H1 (cell line): ENCODE measurements around the gene CCDC137. TPM values are rescaled to one million over a fixed set of nuclear protein-coding genes. Genes with fewer than 3 reads are reported as not detected.

ENCODE experiments used
- CTCF ChIA-PET: fragments of 300-600 bp; sonication (Branson Sonifier 250); formaldehyde crosslinking; loops from one replicate; lab custom pipeline; 2021; ENCODE audit not compliant: partially characterized antibody; lab: Charles Lee
- POLR2A ChIA-PET: fragments of 300-600 bp; sonication (Branson Sonifier 250); formaldehyde crosslinking; loops from one replicate; lab custom pipeline; 2021; ENCODE audit warnings: inconsistent platforms; ENCODE audit not compliant: partially characterized antibody; lab: Charles Lee
- DNase-seq, 2 experiments: peaks; one replicate each; pipeline versions ENCODE4 v3.0.0 to v3.0.0-alpha.2; 2010 to 2022; ENCODE audit warnings: low spot score in 2 of 2, low read depth in 1 of 2, mixed read lengths in 1 of 2
- FAIRE-seq: peaks from 2 replicates; lab custom pipeline; 2011; peaks lifted over from hg19 to GRCh38; lab: Jason Lieb, UNC
- H2AFZ ChIP-seq: 2 replicates; pipeline ENCODE4 v1.8.1; 2012; ENCODE audit warnings: low read length, inconsistent platforms
- H2AK5ac ChIP-seq: 2 replicates; pipeline ENCODE4 v1.6.1; 2013; ENCODE audit warnings: low read depth, low read length
- H2BK120ac ChIP-seq: replicated peaks from 2 replicates; pipeline ENCODE3; 2013; ENCODE audit warnings: low read depth, low read length, inconsistent platforms
- H2BK12ac ChIP-seq: 2 replicates; pipeline ENCODE4 v1.6.1; 2013; ENCODE audit warnings: low read depth, low read length
- H2BK15ac ChIP-seq: 2 replicates; pipeline ENCODE4 v1.6.1; 2013; ENCODE audit warnings: low read length
- H2BK20ac ChIP-seq: 2 replicates; pipeline ENCODE4 v1.6.1; 2013; ENCODE audit warnings: low read length
- H2BK5ac ChIP-seq: 2 replicates; pipeline ENCODE4 v1.6.1; 2013; ENCODE audit warnings: low read depth, low read length
- H3K14ac ChIP-seq: 2 replicates; pipeline ENCODE4 v1.6.1; 2013; ENCODE audit warnings: inconsistent platforms; ENCODE audit not compliant: insufficient read length
- H3K18ac ChIP-seq: 2 replicates; pipeline ENCODE4 v1.6.1; 2013; ENCODE audit warnings: low read length; ENCODE audit errors: extremely low read depth
- H3K23ac ChIP-seq: 2 replicates; pipeline ENCODE4 v1.6.1; 2013; ENCODE audit warnings: inconsistent platforms; ENCODE audit not compliant: insufficient read length
- H3K23me2 ChIP-seq: 2 replicates; pipeline ENCODE4 v1.6.1; 2013; ENCODE audit warnings: low read depth, low read length
- H3K27ac ChIP-seq: 2 replicates; pipeline ENCODE4 v1.6.1; 2011; ENCODE audit warnings: low read depth, low read length, inconsistent platforms
- H3K27me3 ChIP-seq, 4 experiments: replicated peaks in 1 of 4; 1 replicate in 1 of 4; 2 replicates in 3 of 4; pipeline versions ENCODE4 v1.6.1 to v1.8.1; 2011 to 2013; ENCODE audit warnings: low read length in 3 of 4, mild to moderate bottlenecking in 3 of 4, inconsistent platforms in 2 of 4, mixed read lengths in 2 of 4, moderate library complexity in 1 of 4; ENCODE audit not compliant: control insufficient read depth in 3 of 4, insufficient read depth in 3 of 4; ENCODE audit errors: extremely low read depth in 1 of 4
- H3K36me3 ChIP-seq, 4 experiments: 2 replicates each; pipeline versions ENCODE4 v1.6.1 to v1.8.1; 2011 to 2013; ENCODE audit warnings: mild to moderate bottlenecking in 4 of 4, low read length in 3 of 4, moderate library complexity in 2 of 4, control low read depth in 1 of 4, inconsistent platforms in 1 of 4; ENCODE audit not compliant: insufficient read depth in 4 of 4, control insufficient read depth in 2 of 4
- H3K4ac ChIP-seq: replicated peaks from 2 replicates; pipeline ENCODE3; 2013; ENCODE audit warnings: low read length, low read depth, mixed read lengths, inconsistent platforms; ENCODE audit not compliant: insufficient read length
- H3K4me1 ChIP-seq, 4 experiments: replicated peaks in 1 of 4; 1 replicate in 1 of 4; 2 replicates in 3 of 4; pipeline versions ENCODE4 v1.6.1 to v1.8.1; 2011 to 2013; ENCODE audit warnings: low read length in 3 of 4, inconsistent platforms in 2 of 4, mixed read lengths in 1 of 4; ENCODE audit not compliant: insufficient read depth in 4 of 4, control insufficient read depth in 3 of 4
- H3K4me2 ChIP-seq, 2 experiments: 2 replicates each; pipeline versions ENCODE4 v1.6.1 to v1.8.1; 2011 to 2013; ENCODE audit warnings: low read depth in 2 of 2, low read length in 2 of 2, control low read depth in 1 of 2, inconsistent platforms in 1 of 2, mild to moderate bottlenecking in 1 of 2; ENCODE audit not compliant: insufficient read depth in 1 of 2
- H3K4me3 ChIP-seq, 4 experiments: fragments of 200-600, 300-600 bp in 1 of 4; sonication (generic), shearing (Covaris generic), sonication (Bioruptor Twin) in 1 of 4; 2 replicates each; pipeline versions ENCODE4 v1.5.1 to v1.8.1; 2011 to 2016; ENCODE audit warnings: low read length in 4 of 4, low read depth in 3 of 4, control low read depth in 2 of 4, inconsistent platforms in 2 of 4, mild to moderate bottlenecking in 2 of 4, mixed read lengths in 1 of 4, moderate library complexity in 1 of 4; ENCODE audit not compliant: insufficient read depth in 2 of 4; ENCODE audit errors: extremely low read depth in 1 of 4
- H3K56ac ChIP-seq: replicated peaks from 2 replicates; pipeline ENCODE3; 2013; ENCODE audit warnings: low read depth, mild to moderate bottlenecking, mixed read lengths, low read length, inconsistent platforms; ENCODE audit not compliant: insufficient read length
- H3K79me1 ChIP-seq: 2 replicates; pipeline ENCODE4 v1.6.1; 2013; ENCODE audit warnings: low read depth, low read length, control low read depth
- H3K79me2 ChIP-seq, 2 experiments: 2 replicates each; pipeline versions ENCODE4 v1.6.1 to v1.8.1; 2012 to 2013; ENCODE audit warnings: low read length in 2 of 2, mild to moderate bottlenecking in 2 of 2, inconsistent platforms in 1 of 2; ENCODE audit not compliant: insufficient read depth in 2 of 2, control insufficient read depth in 1 of 2
- H3K9ac ChIP-seq, 4 experiments: replicated peaks in 1 of 4; 1 replicate in 1 of 4; 2 replicates in 3 of 4; pipeline versions ENCODE4 v1.6.1 to v1.8.1; 2011 to 2013; ENCODE audit warnings: low read depth in 3 of 4, low read length in 3 of 4, control low read depth in 2 of 4, mild to moderate bottlenecking in 2 of 4, moderate library complexity in 2 of 4, inconsistent platforms in 1 of 4; ENCODE audit errors: extremely low read depth in 1 of 4
- H3K9me3 ChIP-seq, 2 experiments: 2 replicates each; pipeline versions ENCODE4 v1.6.1 to v1.8.1; 2012 to 2013; ENCODE audit warnings: mild to moderate bottlenecking in 2 of 2, moderate library complexity in 2 of 2, control low read depth in 1 of 2, inconsistent platforms in 1 of 2, low read depth in 1 of 2, low read length in 1 of 2, mixed read lengths in 1 of 2; ENCODE audit not compliant: insufficient read depth in 2 of 2
- H4K20me1 ChIP-seq, 2 experiments: replicated peaks in 1 of 2; 2 replicates each; pipeline versions ENCODE3 to v1.8.1; 2011 to 2013; ENCODE audit warnings: inconsistent platforms in 2 of 2, low read length in 2 of 2, mild to moderate bottlenecking in 1 of 2; ENCODE audit not compliant: insufficient read depth in 2 of 2, control insufficient read depth in 1 of 2
- H4K5ac ChIP-seq: 2 replicates; pipeline ENCODE4 v1.6.1; 2013; ENCODE audit warnings: low read length, low read depth, mixed read lengths, inconsistent platforms; ENCODE audit not compliant: insufficient read length
- H4K8ac ChIP-seq: 2 replicates; pipeline ENCODE4 v1.8.0; 2013; ENCODE audit warnings: mild to moderate bottlenecking, moderate library complexity, low read length, inconsistent platforms; ENCODE audit not compliant: insufficient read depth; ENCODE audit errors: extremely low read depth
- H4K91ac ChIP-seq: replicated peaks from 2 replicates; pipeline ENCODE3; 2013; ENCODE audit warnings: low read length, mixed read lengths, inconsistent platforms; ENCODE audit not compliant: insufficient read length
- BACH1 ChIP-seq: IDR thresholded peaks from 2 replicates; pipeline ENCODE4 v1.6.1; 2012; ENCODE audit warnings: low read length, improper control_type of control experiment
- CHD1 ChIP-seq: IDR thresholded peaks from 2 replicates; pipeline ENCODE4 v1.6.1; 2012; ENCODE audit warnings: low read depth, low read length, improper control_type of control experiment
- FOSL1 ChIP-seq: IDR thresholded peaks from 2 replicates; pipeline ENCODE4 v1.6.1; 2011; ENCODE audit warnings: mild to moderate bottlenecking, low read depth, low read length, moderate library complexity; ENCODE audit not compliant: insufficient read depth
- HDAC2 ChIP-seq, 2 experiments: fragments of 300-600 bp in 1 of 2; sonication (generic) in 1 of 2; IDR thresholded peaks; 2 replicates each; pipeline ENCODE4 v1.6.1; 2011 to 2012; ENCODE audit warnings: low read depth in 2 of 2, low read length in 2 of 2, mild to moderate bottlenecking in 2 of 2, moderate library complexity in 2 of 2, borderline replicate concordance in 1 of 2, inconsistent platforms in 1 of 2
- JUND ChIP-seq: IDR thresholded peaks from 2 replicates; pipeline ENCODE4 v1.6.1; 2011; ENCODE audit warnings: mild to moderate bottlenecking, improper control_type of control experiment, low read length
- KDM1A ChIP-seq: fragments of 200-600, 300-600 bp; sonication (generic); IDR thresholded peaks from 2 replicates; pipeline ENCODE4 v1.7.1; 2016; ENCODE audit warnings: mild to moderate bottlenecking, low read length, borderline replicate concordance
- KDM5A ChIP-seq: fragments of 200-600 bp; IDR thresholded peaks from 2 replicates; pipeline ENCODE4 v1.7.1; 2012; ENCODE audit warnings: mild to moderate bottlenecking, low read length, inconsistent platforms, mixed read lengths
- PHF8 ChIP-seq: fragments of 200-600 bp; sonication (generic); conservative IDR thresholded peaks from 2 replicates; pipeline ENCODE4 v1.7.1; 2012; ENCODE audit warnings: low read depth, mild to moderate bottlenecking, inconsistent platforms, low read length, moderate library complexity
- SP4 ChIP-seq: IDR thresholded peaks from 2 replicates; pipeline ENCODE4 v1.6.1; 2012; ENCODE audit warnings: low read length, inconsistent platforms
- TAF1 ChIP-seq: IDR thresholded peaks from 2 replicates; pipeline ENCODE4 v1.6.1; 2011; ENCODE audit warnings: mild to moderate bottlenecking, low read depth, low read length
- TBP ChIP-seq: IDR thresholded peaks from 2 replicates; pipeline ENCODE4 v1.6.1; 2011; ENCODE audit warnings: low read depth, low read length, improper control_type of control experiment
- TEAD4 ChIP-seq: IDR thresholded peaks from 2 replicates; pipeline ENCODE4 v1.6.1; 2012; ENCODE audit warnings: low read depth, low read length, inconsistent platforms, mixed read lengths
- USF2 ChIP-seq: IDR thresholded peaks from 2 replicates; pipeline ENCODE4 v1.6.1; 2011; ENCODE audit warnings: low read length, improper control_type of control experiment
- WGBS, 2 experiments: shearing (Covaris generic) in 1 of 2; methylation state at CpG; one replicate each; pipeline versions ENCODE4 v1.1.6 to v1.1.7; 2013 to 2015; ENCODE audit warnings: low lambda C conversion rate in 2 of 2, mixed read lengths in 2 of 2, inconsistent platforms in 1 of 2, low coverage in 1 of 2, missing lambda C conversion rate in 1 of 2; ENCODE audit not compliant: insufficient replicate concordance in 2 of 2, insufficient coverage in 1 of 2, insufficient read length in 1 of 2; ENCODE audit errors: extremely low coverage in 1 of 2, missing lambda C conversion rate in 1 of 2; 5-methylcytosine and 5-hydroxymethylcytosine counted together
- polyA plus RNA-seq, 7 experiments: library from polyadenylated mRNA; depleted of rRNA in 3 of 7; stranded (reverse) in 5 of 7; unstranded in 2 of 7; fragments of >200 nt in 5 of 7; fragments of 200-250 nt in 2 of 7; gene quantifications; 1 replicate in 5 of 7; 2 replicates in 1 of 7; 4 replicates in 1 of 7; pipeline versions ENCODE4 v1.2.1 to v1.2.3, GENCODE V29; 2011 to 2013; ENCODE audit warnings: missing spikeins in 2 of 7, mixed read lengths in 2 of 7
- total RNA-seq: library from RNA; stranded (reverse); fragmentation: NEBNext Ultra II Directional; extraction: Animal tissue kit (Norgen Biotek cat#: 25700); gene quantifications from 2 replicates; pipeline ENCODE4 v1.2.1, GENCODE V29; 2021

Gene CCDC137
- total and polyA plus RNA-seq, 2 of the 8 experiments (the other 6 are each of a cell fraction or from before 2014, with no cell fraction given), result 17.6 to 38.6 TPM

- CTCF ChIA-PET, result interaction anchor here (1.0 to 1.4 kb wide), 3 partner anchors 11 to 19 kb away, joined by 3 to 4 read pairs (median 3); no protein-coding TSS in a partner anchor
- FAIRE-seq (no peak), DNase-seq (no peak)
- Histone ChIP-seq H3K79me1 (peaks cover 5% of the 10 kb centered on the region), H3K56ac (no peak overlapping the region), H3K9me3 (no peaks in the 10 kb centered on the region), H3K9ac (no peak overlapping the region), H3K79me2 (peaks cover 0 to 12% of the 10 kb centered on the region in 2 experiments; a peak in 2 of 4 replicates), H2BK5ac (no peak overlapping the region), H3K14ac (no peak overlapping the region), H2BK15ac (no peak overlapping the region), H2AK5ac (no peak overlapping the region), H4K20me1 (peaks cover 0 to 25% of the 10 kb centered on the region in 2 experiments), H3K23ac (no peak overlapping the region), H3K18ac (no peak overlapping the region), H3K36me3 (peaks cover 4 to 56% (median 28%) of the 10 kb centered on the region in 4 experiments; a peak in 6 of 8 replicates), H4K8ac (no peak overlapping the region), H3K4me2 (no peak overlapping the region), H4K91ac (no peak overlapping the region), H2AFZ (no peak overlapping the region), H3K4me3 (no peak overlapping the region), H4K5ac (no peak overlapping the region), H2BK120ac (no peak overlapping the region), H3K23me2 (no peaks in the 10 kb centered on the region), H3K4ac (no peak overlapping the region), H2BK12ac (no peak overlapping the region), H2BK20ac (no peak overlapping the region), H3K4me1 (peaks cover 0 to 2% (median under 1%) of the 10 kb centered on the region in 4 experiments; a peak in 2 of 7 replicates), H3K27ac (no peak overlapping the region), H3K27me3 (no peaks in the 10 kb centered on the region)
- POLR2A ChIA-PET, result interaction anchor here (0.7 to 28.4 kb wide), 4 partner anchors 8 to 22 kb away, joined by 3 to 436 read pairs (median 52); partner anchors contain the start of genes ARL16, HGS, MRPL12 and SLC25A10
- 94% methylated on average over 18 of the region's 18 CpGs; no CpG with 5 or more reads in 1 of the 2 experiments for WGBS, 2 experiments
- TF ChIP-seq HDAC2 (IDR thresholded peaks at IDR 0.05; ENCODE audit: borderline replicate concordance in 1 of 2, low read depth in 2 of 2, low read length in 2 of 2) (no peak), USF2 (no peak), JUND (no peak), KDM5A (no peak), SP4 (no peak), FOSL1 (no peak), TBP (no peak), TEAD4 (no peak), BACH1 (no peak), KDM1A (no peak), CHD1 (no peak), TAF1 (no peak), PHF8 (no peak)
These were observed 23.5 kb downstream of the CCDC137 start for GRCh38 chr17:81690066-81690465.
